Sigmoid colon (tissue), 4 donors: ENCODE measurements around the gene CHRDL1.

ENCODE experiments used
- CTCF ChIP-seq, 4 experiments: fragments of 450-650 bp in 3 of 4; fragments of 200-600 bp in 1 of 4; IDR thresholded peaks; one replicate each; pipeline ENCODE4 v1.5.1; 2016 to 2019; ENCODE audit warnings: antibody characterized with exemption in 4 of 4, mild to moderate bottlenecking in 3 of 4, moderate library complexity in 2 of 4
- EP300 ChIP-seq, 4 donors: sonication (generic); formaldehyde crosslinking; IDR thresholded peaks; one replicate each; pipeline ENCODE4 v1.6.1; 2017; ENCODE audit warnings: antibody characterized with exemption in 4 of 4
- POLR2A ChIP-seq, 2 donors: fragments of 450-650 bp; IDR thresholded peaks; one replicate each; pipeline ENCODE4 v1.6.1; 2016; ENCODE audit warnings: antibody characterized with exemption in 2 of 2, mild to moderate bottlenecking in 2 of 2, moderate library complexity in 2 of 2

GRCh38 chrX:110667706-110668105, 127.9 kb downstream of the CHRDL1 start:
- TF ChIP-seq POLR2A (IDR thresholded peaks at IDR 0.05), result no peak
- no peak for TF ChIP-seq CTCF (IDR thresholded peaks at IDR 0.05)
- no peak for TF ChIP-seq EP300 (IDR thresholded peaks at IDR 0.05)
